GM18502 (cell line): Measurements from ENCODE around the gene VWF.

Experiments
- ATAC-seq: cut with Tn5 transposase; IDR thresholded peaks from one replicate; pipeline ENCODE4 v1.9.1; 2021; ENCODE audit warnings: mild to moderate bottlenecking; ENCODE audit not compliant: unreplicated experiment, poor library complexity

VWF gene

GRCh38 chr12:6080149-6081045 is 44.1 kb downstream of the VWF start:
- ATAC-seq, result no peak

GRCh38 chr12:6078398-6079096 is 45.9 kb downstream of the VWF start:
- no peak for ATAC-seq

- ATAC-seq, result no peak
These were observed 46.8 kb downstream of the VWF start for GRCh38 chr12:6077692-6078083.

GRCh38 chr12:6076776-6077691 is 47.4 kb downstream of the VWF start:
- ATAC-seq, result no peak

GRCh38 chr12:6076346-6076745 is 48.1 kb downstream of the VWF start:
- ATAC-seq, result no peak

GRCh38 chr12:6074979-6075585 is 49.4 kb downstream of the VWF start:
- ATAC-seq, result no peak

- ATAC-seq, result no peak
These were observed 50.0 kb downstream of the VWF start for GRCh38 chr12:6074427-6074826.

- no peak for ATAC-seq
These were observed 51.0 kb downstream of the VWF start for GRCh38 chr12:6073426-6073825.

- no peak for ATAC-seq
These were observed 52.1 kb downstream of the VWF start for GRCh38 chr12:6072302-6072752.

GRCh38 chr12:6071589-6071988 is 52.9 kb downstream of the VWF start:
- ATAC-seq, result no peak

GRCh38 chr12:6070472-6071257 is 53.8 kb downstream of the VWF start:
- ATAC-seq, result no peak

GRCh38 chr12:6069437-6070093 is 54.9 kb downstream of the VWF start:
- ATAC-seq, result no peak

- no peak for ATAC-seq
These were observed 56.2 kb downstream of the VWF start for GRCh38 chr12:6068227-6068626.

- ATAC-seq, result no peak
These were observed 57.1 kb downstream of the VWF start for GRCh38 chr12:6067152-6067916.

- ATAC-seq, result no peak
These were observed 57.8 kb downstream of the VWF start for GRCh38 chr12:6066651-6067050.

GRCh38 chr12:6065863-6066199 is 58.6 kb downstream of the VWF start:
- no peak for ATAC-seq

GRCh38 chr12:6065131-6065862 is 59.2 kb downstream of the VWF start:
- ATAC-seq, result no peak
